ENCODE measurements around the gene HOXB9. TPM values are rescaled to one million over a fixed set of nuclear protein-coding genes. Genes with fewer than 3 reads are reported as not detected.
A peak's percentile ranks its signal among the peaks of the same experiment; 100 is the strongest.

Gene HOXB9
- total and polyA plus RNA-seq, 2 donors = 0.35 to 0.85 TPM

DNA sequence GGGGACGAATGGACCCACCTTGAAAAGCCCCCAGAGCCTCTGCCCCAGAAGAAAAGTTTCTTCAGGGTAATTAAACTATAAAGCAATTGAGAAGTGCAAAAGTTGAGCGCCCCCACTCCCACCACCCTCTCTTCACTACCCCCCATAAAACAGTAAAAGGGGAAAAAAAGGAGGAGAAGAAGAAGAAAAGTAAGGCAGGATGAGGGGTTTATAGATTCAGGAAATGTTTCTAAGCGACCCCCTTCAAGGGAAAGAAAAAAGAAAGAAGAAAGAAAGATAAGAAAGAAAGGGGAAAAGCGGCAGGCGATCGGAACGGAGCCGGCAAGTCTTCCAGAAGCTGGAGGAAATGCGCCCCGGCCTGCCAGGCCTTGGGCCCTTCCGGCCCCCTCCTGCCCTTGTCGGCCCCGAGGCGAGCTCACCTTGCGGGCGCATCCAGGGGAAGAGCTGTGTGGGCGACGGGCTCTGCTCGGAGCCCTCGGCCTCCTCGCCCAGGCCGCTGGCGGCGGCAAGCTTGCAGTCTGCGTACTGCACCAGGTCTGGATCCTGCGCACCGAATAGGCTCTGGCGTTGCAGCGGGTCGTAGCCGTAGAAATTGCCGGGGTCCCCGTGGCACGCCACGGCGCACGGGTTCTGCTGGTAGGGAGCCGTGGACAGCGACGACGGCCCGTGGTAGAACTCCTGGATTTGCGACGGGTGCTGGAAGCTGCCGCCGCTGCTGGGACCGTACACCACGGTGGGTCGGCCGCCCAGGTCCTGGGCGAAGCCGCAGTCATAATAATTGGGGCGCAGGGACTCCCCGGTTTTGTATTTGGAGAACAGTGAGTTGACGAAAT lies 12.1 kb downstream of the HOXB9 start:
- H3K27ac ChIP-seq (ENCODE audit: low read depth) = no peak overlapping the region
- H3K36me3 ChIP-seq (ENCODE audit: insufficient read depth) = no peaks in the 10 kb centered on the region
- WGBS = 3% methylated on average over 55 of the region's 55 CpGs
- H3K4me1 ChIP-seq (ENCODE audit: insufficient read depth) = no peaks in the 10 kb centered on the region
- peak overlapping the region; percentile 15 for H3K4me3 ChIP-seq (ENCODE audit: low read depth, low read length)
- no peak for DNase-seq (ENCODE audit: extremely low spot score)

DNA sequence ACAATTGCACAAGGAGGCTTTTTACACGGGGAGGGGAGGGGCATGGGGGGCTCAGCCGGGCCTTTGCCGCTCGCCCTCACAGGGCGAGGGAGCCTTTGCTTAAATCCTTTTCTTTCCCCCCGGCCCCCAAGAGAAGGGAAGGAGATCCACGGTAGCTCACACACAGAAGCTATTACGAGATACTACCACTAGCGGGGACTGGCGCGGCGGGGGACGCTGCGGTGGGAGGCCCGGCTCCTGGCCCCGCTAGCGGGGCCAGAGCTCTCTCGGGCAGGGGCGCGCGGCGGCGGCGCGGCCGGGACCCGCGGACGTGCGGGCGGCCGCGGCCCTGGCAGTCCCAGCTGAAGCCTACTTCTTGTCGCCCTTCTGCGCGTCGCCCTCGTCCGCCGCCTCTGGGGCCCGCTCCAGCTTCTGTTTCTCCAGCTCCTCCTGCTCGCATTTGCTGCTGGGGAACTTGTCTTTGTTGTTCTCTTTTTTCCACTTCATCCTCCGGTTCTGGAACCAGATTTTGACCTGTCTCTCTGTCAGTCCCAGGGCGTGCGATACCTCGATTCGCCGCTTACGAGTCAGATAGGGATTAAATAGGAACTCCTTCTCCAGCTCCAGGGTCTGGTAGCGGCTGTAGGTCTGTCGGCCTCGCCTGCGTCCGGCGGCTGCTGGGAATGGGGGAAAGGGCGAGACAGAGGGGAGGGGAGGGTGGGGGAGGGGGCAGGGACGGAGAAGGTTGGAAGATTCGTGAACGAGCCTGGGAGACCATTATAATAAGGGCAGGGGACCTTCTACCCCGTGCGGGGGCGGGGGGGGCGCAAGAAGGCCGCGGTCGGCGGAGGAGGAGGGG lies 13.1 kb downstream of the HOXB9 start:
- Histone ChIP-seq H3K4me3 (ENCODE audit: low read depth, low read length) (peak overlapping the region; percentile 45), H3K4me1 (ENCODE audit: insufficient read depth) (no peaks in the 10 kb centered on the region), H3K36me3 (ENCODE audit: insufficient read depth) (no peaks in the 10 kb centered on the region), H3K27ac (ENCODE audit: low read depth) (no peak overlapping the region)
- 1% methylated on average over 67 of the region's 67 CpGs for WGBS
- no peak for DNase-seq (ENCODE audit: extremely low spot score)

DNA sequence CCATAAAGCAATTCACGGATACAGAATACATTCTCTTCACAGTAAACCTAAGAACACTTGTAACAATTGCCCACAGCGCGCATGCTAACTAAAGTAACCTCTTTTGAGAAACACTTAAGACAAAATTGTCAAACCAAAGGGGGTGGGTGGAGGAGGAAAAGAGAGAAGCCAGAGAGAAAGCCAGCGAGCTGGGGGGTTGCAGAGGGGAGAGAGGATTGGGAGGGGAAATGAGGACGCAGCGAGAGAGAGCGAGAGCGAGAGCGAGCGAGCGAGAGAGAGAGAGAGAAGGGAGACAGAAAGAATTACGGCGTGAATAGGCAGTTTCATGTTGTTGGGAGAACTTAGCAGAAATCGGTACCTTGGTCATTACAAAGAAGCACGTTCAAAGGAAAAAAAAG lies 13.7 kb downstream of the HOXB9 start:
- no peak for DNase-seq (ENCODE audit: extremely low spot score)
- Histone ChIP-seq H3K4me1 (ENCODE audit: insufficient read depth) (no peaks in the 10 kb centered on the region), H3K4me3 (ENCODE audit: low read depth, low read length) (peak overlapping the region; percentile 45), H3K27ac (ENCODE audit: low read depth) (no peak overlapping the region), H3K36me3 (ENCODE audit: insufficient read depth) (no peaks in the 10 kb centered on the region)
- WGBS = 2% methylated on average over 15 of the region's 15 CpGs

DNA sequence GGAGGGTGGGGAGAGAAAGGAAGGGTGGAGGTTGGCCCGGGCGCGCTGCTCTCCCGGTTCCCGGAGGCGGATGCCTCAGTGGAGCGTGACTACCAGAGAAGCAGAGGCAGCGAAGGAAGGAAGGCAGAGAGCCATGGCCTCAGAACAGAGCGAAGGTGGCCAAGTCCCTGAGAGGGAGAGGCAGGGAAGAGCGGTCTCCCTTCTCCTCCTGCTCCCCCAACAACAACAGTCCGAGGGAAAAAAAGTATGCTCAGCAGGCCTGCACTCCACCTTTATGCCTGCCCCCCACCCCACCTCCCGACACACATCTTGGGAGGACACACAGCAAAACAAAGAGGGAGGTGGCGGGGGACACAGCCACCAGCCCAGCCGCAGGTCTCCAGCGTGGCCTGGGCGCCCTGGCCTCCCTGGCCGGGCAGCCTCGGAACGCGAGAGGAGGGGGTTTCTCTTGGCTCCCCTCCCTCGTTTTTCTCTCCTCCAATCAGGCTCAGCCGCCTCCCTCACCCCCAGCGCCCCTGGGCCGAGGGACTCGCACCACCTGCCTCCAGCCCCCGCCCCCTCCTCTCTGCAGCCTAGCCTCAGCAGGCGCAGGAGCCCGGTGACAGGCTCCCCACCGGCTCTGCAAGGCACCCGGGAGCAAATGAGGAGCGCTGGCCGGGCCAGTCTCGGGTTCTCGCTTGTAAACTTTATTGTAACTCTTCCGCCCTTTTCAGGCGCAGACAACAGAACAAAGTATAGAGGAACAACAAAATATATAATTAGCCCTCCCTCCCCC lies 14.3 kb downstream of the HOXB9 start:
- WGBS = 4% methylated on average over 36 of the region's 36 CpGs
- DNase-seq (ENCODE audit: extremely low spot score) = no peak

DNA sequence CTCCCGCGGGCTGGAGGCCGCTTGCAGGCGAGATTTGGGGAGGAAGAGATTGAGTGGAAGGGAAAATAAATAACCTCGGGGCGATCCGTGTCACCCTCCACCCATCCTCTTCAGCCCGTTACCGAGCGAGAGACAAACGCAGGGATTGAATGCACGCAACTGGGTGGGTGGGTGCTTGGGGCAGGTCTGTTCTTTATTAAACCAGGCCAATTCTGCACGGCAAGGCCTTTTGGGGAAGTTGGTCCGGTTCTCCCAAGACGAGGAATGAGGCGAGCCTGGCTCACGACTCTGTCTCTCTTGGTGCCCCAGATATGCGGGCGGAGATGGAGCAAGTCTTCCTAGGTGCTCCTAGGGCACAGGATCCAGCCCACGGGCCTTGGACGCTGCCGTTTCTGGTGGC lies 14.9 kb downstream of the HOXB9 start:
- Histone ChIP-seq H3K4me3 (ENCODE audit: low read depth, low read length) (peak overlapping the region; percentile 45), H3K4me1 (ENCODE audit: insufficient read depth) (no peaks in the 10 kb centered on the region), H3K27ac (ENCODE audit: low read depth) (peak overlapping the region; percentile 28), H3K36me3 (ENCODE audit: insufficient read depth) (no peaks in the 10 kb centered on the region)
- 3% methylated on average over 22 of the region's 22 CpGs for WGBS
- no peak for DNase-seq (ENCODE audit: extremely low spot score)

More for the DNA sequence above, 14.3 kb downstream of the HOXB9 start:
- H3K27ac ChIP-seq (ENCODE audit: low read depth) = peak overlapping the region; percentile 31
- no peaks in the 10 kb centered on the region for H3K4me1 ChIP-seq (ENCODE audit: insufficient read depth)
- H3K4me3 ChIP-seq (ENCODE audit: low read depth, low read length) = peak overlapping the region; percentile 45
- H3K36me3 ChIP-seq (ENCODE audit: insufficient read depth) = no peaks in the 10 kb centered on the region

DNA sequence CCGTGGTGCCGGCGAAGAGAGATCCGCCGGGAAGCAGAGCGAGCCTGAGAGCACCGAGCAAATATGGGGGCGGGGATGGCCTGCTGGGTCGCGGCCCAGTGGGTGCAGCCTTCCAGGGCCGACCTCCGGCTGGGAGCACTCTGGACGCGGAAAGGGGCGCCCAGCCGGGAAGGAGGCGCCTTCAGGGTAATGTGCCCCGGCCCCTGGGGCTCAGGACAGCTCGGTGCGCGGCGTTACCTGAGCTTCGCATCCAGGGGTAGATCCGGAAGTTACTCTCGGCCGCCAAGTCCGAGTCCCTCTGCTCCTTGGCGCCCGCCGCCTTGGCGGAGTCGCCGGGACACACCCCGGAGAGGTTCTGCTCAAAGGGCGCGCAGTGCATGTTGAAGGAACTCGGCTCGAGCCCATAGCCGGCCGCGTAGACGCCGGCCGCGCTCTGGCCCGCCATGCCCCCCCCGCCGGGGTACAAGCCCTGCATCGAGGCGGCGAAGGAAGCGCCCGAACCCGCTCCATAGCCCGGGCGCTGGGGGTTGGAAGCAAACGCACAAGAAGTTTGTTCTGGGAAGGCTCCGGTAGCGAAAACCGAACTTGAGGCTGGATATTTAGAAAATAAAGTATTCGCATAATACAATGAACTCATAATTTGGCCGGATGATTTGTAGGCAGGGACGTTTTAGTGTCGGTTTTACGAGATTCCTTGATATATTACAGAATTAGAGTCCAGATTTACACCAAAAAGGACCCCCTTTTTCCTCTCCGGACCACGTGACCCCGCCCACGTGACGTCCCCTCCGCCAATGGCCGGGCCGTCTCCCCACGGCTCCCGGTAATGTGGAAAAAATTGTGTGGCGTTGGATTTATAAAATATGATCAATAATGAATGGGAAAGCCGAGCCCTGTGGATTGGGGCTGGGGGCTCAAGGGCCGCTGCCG lies 15.6 kb downstream of the HOXB9 start, which contains the start of gene HOXB7:
Gene HOXB7, minus strand, starts transcription at position 736 of the 930 bp plus-strand sequence. Its CDS starts 99 bp downstream, at position 637.
- WGBS = under 1% methylated on average over 79 of the region's 79 CpGs
- peak within 1 kb of the TSS; percentile 71 for H3K27ac ChIP-seq (ENCODE audit: low read depth)
- H3K36me3 ChIP-seq (ENCODE audit: insufficient read depth) = no peaks in the 10 kb centered on the region
- H3K4me3 ChIP-seq (ENCODE audit: low read depth, low read length) = peak within 1 kb of the TSS; percentile 45
- DNase-seq (ENCODE audit: extremely low spot score) = no peak
- no peaks in the 10 kb centered on the region for H3K4me1 ChIP-seq (ENCODE audit: insufficient read depth)

DNA sequence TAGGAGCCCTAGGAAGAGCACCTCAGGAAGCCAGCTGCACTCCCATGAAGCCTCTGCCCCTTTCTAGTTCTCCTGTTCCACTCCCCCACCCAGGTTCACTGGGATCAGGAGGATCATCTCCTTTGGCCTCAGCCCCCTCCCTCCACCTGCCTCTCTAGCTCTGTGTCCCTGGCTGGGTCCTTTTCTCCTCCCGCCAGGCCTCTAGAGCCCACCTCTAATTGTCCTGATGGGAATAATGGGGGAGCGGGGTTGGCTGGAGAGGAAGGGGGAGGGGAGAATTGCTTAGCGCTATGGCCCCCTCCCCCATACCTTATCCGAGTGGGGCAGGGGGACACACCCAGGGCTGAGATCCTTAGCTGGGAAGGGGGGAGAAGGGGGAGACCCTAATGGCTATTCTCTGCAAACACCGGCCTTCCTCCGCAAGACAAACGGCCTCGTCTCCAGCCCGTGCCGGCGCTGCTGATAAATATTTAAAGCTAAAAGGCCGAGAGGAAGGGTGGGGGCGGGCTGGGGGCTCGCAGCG lies 16.3 kb downstream of the HOXB9 start:
- Histone ChIP-seq H3K4me1 (ENCODE audit: insufficient read depth) (no peaks in the 10 kb centered on the region), H3K27ac (ENCODE audit: low read depth) (peak overlapping the region; percentile 62), H3K36me3 (ENCODE audit: insufficient read depth) (no peaks in the 10 kb centered on the region), H3K4me3 (ENCODE audit: low read depth, low read length) (peak overlapping the region; percentile 45)
- 5% methylated on average over 15 of the region's 15 CpGs for WGBS
- no peak for DNase-seq (ENCODE audit: extremely low spot score)

DNA sequence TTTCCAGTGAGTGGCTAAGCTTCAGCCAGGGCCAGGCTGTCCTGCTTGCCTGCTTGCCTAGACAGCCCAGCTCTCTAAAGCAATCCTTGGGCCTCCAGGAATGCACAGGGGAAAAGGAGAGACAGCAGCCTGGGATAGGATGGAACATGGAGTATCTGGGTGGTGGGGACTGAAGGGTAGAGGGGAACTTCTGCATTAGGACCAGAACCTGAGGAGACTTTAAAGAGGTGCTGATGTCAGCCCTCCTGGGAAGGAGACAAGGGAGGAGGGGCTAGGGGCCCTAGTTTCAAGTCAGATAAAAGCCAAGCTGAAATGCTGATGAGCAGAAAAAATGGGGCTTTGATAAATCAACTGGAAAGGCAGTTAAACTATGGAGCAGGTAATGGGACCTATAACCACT lies 17.1 kb downstream of the HOXB9 start:
- H3K36me3 ChIP-seq (ENCODE audit: insufficient read depth) = no peaks in the 10 kb centered on the region
- no peaks in the 10 kb centered on the region for H3K4me1 ChIP-seq (ENCODE audit: insufficient read depth)
- no peak overlapping the region for H3K4me3 ChIP-seq (ENCODE audit: low read depth, low read length)
- DNase-seq (ENCODE audit: extremely low spot score) = no peak
- no peak overlapping the region for H3K27ac ChIP-seq (ENCODE audit: low read depth)

DNA sequence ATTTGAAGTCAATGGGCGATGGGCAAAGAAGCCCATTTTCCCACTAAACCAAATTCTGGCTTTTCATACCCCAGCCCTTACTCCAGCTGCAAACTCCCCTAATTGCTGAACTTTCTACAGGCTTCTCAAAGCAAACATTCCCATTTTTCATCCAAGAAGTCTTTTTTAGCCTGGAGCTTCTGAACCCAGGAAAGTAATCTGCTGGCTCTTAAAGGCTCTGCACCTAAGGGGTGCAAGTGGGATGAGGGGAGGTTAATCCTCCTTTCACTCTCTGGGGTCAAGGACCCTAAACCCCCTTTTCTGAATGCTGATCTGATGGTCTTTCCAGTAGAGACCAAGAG lies 17.7 kb downstream of the HOXB9 start:
- H3K36me3 ChIP-seq (ENCODE audit: insufficient read depth) = no peaks in the 10 kb centered on the region
- H3K4me3 ChIP-seq (ENCODE audit: low read depth, low read length) = no peak overlapping the region
- no peak overlapping the region for H3K27ac ChIP-seq (ENCODE audit: low read depth)
- no peak for DNase-seq (ENCODE audit: extremely low spot score)
- H3K4me1 ChIP-seq (ENCODE audit: insufficient read depth) = no peaks in the 10 kb centered on the region
- 93% methylated on average over 1 of the region's 1 CpG for WGBS

DNA sequence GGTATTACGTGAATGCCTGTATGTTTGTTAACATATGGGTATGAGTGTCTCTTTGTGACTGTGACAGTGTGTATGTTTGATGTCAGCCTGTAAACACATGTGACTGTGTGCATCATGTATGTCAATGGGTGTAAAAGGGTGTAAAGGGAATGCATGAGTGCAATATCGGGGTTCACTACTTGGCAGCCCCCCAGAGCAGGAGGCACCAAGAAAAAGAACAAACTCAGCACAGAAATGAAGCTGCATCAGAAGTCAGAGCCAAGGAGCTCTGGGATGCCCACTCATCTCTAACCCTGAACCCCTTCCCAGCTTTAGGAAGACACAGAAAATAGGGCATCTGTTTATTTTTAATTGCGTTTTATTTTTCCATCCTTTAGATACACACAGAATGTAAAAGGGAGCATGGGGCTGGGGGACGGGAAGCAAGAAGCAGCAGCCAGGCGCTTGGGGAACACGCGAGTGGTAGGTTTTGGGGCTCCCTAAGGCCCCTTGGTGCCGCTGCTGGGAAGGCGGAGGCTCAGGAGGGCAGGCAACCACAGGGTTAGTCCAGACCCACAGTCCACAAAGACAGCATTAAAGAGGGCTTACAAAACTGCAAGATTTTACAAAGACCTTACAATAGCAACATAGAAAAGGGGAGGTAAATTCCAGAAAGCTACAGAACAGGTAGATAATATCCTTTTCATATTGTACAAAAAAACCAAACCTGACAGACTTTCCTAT lies 19.1 kb downstream of the HOXB9 start:
- H3K27ac ChIP-seq (ENCODE audit: low read depth) = no peak overlapping the region
- H3K4me1 ChIP-seq (ENCODE audit: insufficient read depth) = no peaks in the 10 kb centered on the region
- no peak overlapping the region for H3K4me3 ChIP-seq (ENCODE audit: low read depth, low read length)
- H3K36me3 ChIP-seq (ENCODE audit: insufficient read depth) = no peaks in the 10 kb centered on the region
- DNase-seq (ENCODE audit: extremely low spot score) = no peak
- 70% methylated on average over 9 of the region's 9 CpGs for WGBS

DNA sequence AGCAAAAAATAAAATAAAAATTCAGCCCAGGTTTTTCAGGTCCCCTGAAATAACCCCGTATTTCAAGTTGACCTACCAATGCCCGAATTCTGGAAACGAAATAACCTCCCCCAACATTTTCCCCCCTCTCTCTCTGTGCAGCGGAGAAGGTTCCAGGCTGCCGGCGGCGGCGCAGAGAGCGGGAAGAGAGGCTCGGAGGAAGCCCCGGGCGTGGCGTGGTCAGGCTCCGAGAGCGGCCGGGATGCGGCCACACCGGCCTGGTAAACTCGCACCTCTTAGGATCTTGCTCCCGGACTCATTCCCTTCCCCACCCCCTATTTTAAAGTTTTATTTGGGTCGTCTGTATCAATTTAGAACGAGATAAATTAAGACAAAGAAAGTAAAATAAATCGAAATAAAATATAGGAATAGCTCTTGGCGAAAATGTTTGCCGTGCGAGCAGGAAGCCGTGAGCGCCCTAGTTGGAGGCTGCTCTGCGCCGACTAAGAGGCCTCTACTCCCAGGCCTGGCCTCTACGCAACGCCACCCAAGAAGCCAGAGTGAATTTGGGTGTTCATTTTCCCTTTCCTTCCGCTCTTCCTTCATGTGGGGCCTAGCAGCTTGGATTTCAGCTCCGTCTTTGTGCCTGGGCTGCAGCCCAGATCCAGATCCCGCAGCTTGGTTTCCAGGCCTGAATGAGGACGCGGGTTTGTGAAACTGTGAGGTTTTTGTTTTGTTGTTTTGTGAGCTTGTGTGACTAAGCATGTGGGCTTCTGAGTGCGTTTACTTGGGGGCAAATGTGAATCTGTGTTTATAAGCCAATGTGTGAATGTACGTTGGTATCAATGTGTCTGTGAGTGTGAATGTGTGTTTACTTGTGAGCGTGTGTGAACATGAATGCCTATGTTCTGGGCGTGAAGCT lies 19.9 kb downstream of the HOXB9 start:
- no peak for DNase-seq (ENCODE audit: extremely low spot score)

More for the DNA sequence above, 19.9 kb downstream of the HOXB9 start:
- Histone ChIP-seq H3K36me3 (ENCODE audit: insufficient read depth) (no peaks in the 10 kb centered on the region), H3K4me3 (ENCODE audit: low read depth, low read length) (no peak overlapping the region), H3K4me1 (ENCODE audit: insufficient read depth) (no peaks in the 10 kb centered on the region), H3K27ac (ENCODE audit: low read depth) (no peak overlapping the region)
- 36% methylated on average over 41 of the region's 41 CpGs for WGBS

Measured in urinary bladder (tissue), 4 donors.